GM19099 (cell line): Measurements from ENCODE around the gene ANO4.

Experiments used
- POLR2A ChIP-seq: IDR thresholded peaks from 3 replicates; pipeline ENCODE4 v1.6.1; 2011; ENCODE audit warnings: low read depth; ENCODE audit not compliant: insufficient read length; ENCODE audit errors: extremely low read depth

ANO4 gene

GRCh38 chr12:100842156-100842555 lies 47.6 kb downstream of the ANO4 start:
- TF ChIP-seq POLR2A: no peak

GRCh38 chr12:100843061-100843460 lies 48.5 kb downstream of the ANO4 start:
- TF ChIP-seq POLR2A: no peak

- no peak for TF ChIP-seq POLR2A
Observed at GRCh38 chr12:100845095-100845494, 50.5 kb downstream of the ANO4 start.

- no peak for TF ChIP-seq POLR2A
Observed at GRCh38 chr12:100851637-100852036, 57.1 kb downstream of the ANO4 start.

- no peak for TF ChIP-seq POLR2A
Observed at GRCh38 chr12:100857418-100857817, 62.8 kb downstream of the ANO4 start.

GRCh38 chr12:100857971-100858370 lies 63.4 kb downstream of the ANO4 start:
- TF ChIP-seq POLR2A: no peak

GRCh38 chr12:100858656-100859055 lies 64.1 kb downstream of the ANO4 start:
- no peak for TF ChIP-seq POLR2A

- TF ChIP-seq POLR2A: no peak
Observed at GRCh38 chr12:100859063-100859627, 64.6 kb downstream of the ANO4 start.

GRCh38 chr12:100860611-100861010 lies 66.0 kb downstream of the ANO4 start:
- no peak for TF ChIP-seq POLR2A

- no peak for TF ChIP-seq POLR2A
Observed at GRCh38 chr12:100862676-100863075, 68.1 kb downstream of the ANO4 start.

GRCh38 chr12:100864366-100864765 lies 69.8 kb downstream of the ANO4 start:
- no peak for TF ChIP-seq POLR2A

- no peak for TF ChIP-seq POLR2A
Observed at GRCh38 chr12:100867639-100868393, 73.2 kb downstream of the ANO4 start.

- TF ChIP-seq POLR2A: no peak
Observed at GRCh38 chr12:100868487-100868886, 73.9 kb downstream of the ANO4 start.

- TF ChIP-seq POLR2A: no peak
Observed at GRCh38 chr12:100871195-100871734, 76.7 kb downstream of the ANO4 start.

- TF ChIP-seq POLR2A: no peak
Observed at GRCh38 chr12:100875156-100875555, 80.6 kb downstream of the ANO4 start.

GRCh38 chr12:100875771-100876170 lies 81.2 kb downstream of the ANO4 start:
- no peak for TF ChIP-seq POLR2A

- TF ChIP-seq POLR2A: no peak
Observed at GRCh38 chr12:100877776-100878175, 83.2 kb downstream of the ANO4 start.

- no peak for TF ChIP-seq POLR2A
Observed at GRCh38 chr12:100895192-100895591, 100.6 kb downstream of the ANO4 start.
